ENCODE results near the gene DNALI1.

DNA sequence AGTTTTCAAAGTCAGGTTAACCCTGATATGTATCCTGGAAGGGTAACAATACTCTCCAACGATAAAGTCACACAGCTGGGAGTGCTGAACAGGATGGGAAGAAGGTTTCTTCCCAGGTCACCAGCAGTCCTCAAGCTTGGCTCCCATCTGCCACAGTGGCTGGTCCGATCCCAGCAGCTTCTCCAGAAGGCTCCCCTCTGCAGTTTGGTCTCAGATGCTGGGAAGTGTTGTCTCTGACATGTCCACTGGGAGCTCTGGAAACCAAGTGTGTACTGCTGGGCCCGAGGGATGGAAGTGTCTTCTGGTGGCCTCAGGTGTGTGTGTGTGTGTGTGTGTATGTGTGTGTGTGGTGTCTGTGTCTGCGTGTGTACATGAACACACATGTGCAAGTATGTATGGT, 55.4 kb downstream of the DNALI1 start:
- TF ChIP-seq FOXK2 (IDR thresholded peaks at IDR 0.05) (no peak), TARDBP (IDR thresholded peaks at IDR 0.05) (no peak), BHLHE40 (IDR thresholded peaks at IDR 0.05; ENCODE audit: borderline replicate concordance) (no peak)

Measured in HEK293T (cell line).